GM21390 (cell line): ENCODE results near the gene OTC.

ENCODE experiments used
- ATAC-seq: cut with Tn5 transposase; IDR thresholded peaks from one replicate; pipeline ENCODE4 v1.9.1; 2021; ENCODE audit not compliant: unreplicated experiment

Gene OTC

GRCh38 chrX:38465686-38466085 is 113.3 kb downstream of the OTC start:
- no peak for ATAC-seq

GRCh38 chrX:38468563-38469157 is 116.3 kb downstream of the OTC start:
- no peak for ATAC-seq
